ENCODE results near the gene ACOT8.

Gene ACOT8

DNA sequence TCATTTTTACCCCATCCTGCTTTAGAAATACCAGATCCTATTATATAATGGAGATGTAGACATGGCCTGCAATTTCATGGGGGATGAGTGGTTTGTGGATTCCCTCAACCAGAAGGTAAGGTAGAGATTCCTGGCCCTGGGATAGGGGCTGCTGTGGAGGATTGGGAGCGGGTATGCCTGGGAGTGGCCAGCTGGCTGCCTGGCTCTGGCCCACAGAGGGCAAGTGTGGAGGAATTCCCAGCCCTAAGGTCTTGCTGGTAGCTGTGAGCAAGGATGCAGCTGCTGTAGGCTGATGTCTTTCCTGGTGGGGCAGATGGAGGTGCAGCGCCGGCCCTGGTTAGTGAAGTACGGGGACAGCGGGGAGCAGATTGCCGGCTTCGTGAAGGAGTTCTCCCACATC lies 40.5 kb upstream of the ACOT8 start:
- no peak overlapping the region for H3K27ac ChIP-seq (replicated peaks)
- no peak overlapping the region for H3K4me3 ChIP-seq (replicated peaks; ENCODE audit: insufficient read depth, low read length)

DNA sequence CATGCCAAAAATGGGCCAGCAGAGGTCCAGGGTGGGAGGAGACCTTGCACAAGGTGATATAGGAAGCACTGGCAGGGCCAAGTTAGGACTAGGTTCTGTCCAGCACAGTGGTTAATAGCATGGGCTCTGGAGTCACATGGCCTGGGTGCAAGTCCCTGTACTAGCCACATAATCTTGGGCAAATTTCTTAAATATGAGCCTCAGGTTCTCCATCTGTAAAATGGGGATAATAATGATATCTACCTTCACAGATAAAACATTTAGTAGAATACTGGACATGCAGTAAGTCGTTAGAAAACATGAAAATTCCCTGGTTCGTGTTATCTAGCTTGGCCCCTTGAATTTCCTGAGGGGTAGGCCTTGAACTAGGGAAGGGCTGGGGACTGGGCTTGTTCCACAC lies 40.1 kb upstream of the ACOT8 start:
- DNase-seq (ENCODE audit: low read depth in 1 of 2, low spot score in 1 of 2) = no peak
- no peak overlapping the region for H3K4me3 ChIP-seq (replicated peaks; ENCODE audit: insufficient read depth, low read length)
- TF ChIP-seq, protein P1, sequence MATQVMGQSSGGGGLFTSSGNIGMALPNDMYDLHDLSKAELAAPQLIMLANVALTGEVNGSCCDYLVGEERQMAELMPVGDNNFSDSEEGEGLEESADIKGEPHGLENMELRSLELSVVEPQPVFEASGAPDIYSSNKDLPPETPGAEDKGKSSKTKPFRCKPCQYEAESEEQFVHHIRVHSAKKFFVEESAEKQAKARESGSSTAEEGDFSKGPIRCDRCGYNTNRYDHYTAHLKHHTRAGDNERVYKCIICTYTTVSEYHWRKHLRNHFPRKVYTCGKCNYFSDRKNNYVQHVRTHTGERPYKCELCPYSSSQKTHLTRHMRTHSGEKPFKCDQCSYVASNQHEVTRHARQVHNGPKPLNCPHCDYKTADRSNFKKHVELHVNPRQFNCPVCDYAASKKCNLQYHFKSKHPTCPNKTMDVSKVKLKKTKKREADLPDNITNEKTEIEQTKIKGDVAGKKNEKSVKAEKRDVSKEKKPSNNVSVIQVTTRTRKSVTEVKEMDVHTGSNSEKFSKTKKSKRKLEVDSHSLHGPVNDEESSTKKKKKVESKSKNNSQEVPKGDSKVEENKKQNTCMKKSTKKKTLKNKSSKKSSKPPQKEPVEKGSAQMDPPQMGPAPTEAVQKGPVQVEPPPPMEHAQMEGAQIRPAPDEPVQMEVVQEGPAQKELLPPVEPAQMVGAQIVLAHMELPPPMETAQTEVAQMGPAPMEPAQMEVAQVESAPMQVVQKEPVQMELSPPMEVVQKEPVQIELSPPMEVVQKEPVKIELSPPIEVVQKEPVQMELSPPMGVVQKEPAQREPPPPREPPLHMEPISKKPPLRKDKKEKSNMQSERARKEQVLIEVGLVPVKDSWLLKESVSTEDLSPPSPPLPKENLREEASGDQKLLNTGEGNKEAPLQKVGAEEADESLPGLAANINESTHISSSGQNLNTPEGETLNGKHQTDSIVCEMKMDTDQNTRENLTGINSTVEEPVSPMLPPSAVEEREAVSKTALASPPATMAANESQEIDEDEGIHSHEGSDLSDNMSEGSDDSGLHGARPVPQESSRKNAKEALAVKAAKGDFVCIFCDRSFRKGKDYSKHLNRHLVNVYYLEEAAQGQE (IDR thresholded peaks at IDR 0.05; ENCODE audit: insufficient replicate concordance, low read depth) = no peak
- TF ChIP-seq POLR2AphosphoS5 (IDR thresholded peaks at IDR 0.05; ENCODE audit: low read depth) = no peak
- no peak for TF ChIP-seq GABPA (IDR thresholded peaks at IDR 0.05; ENCODE audit: low read depth)
- TF ChIP-seq, protein P2, sequence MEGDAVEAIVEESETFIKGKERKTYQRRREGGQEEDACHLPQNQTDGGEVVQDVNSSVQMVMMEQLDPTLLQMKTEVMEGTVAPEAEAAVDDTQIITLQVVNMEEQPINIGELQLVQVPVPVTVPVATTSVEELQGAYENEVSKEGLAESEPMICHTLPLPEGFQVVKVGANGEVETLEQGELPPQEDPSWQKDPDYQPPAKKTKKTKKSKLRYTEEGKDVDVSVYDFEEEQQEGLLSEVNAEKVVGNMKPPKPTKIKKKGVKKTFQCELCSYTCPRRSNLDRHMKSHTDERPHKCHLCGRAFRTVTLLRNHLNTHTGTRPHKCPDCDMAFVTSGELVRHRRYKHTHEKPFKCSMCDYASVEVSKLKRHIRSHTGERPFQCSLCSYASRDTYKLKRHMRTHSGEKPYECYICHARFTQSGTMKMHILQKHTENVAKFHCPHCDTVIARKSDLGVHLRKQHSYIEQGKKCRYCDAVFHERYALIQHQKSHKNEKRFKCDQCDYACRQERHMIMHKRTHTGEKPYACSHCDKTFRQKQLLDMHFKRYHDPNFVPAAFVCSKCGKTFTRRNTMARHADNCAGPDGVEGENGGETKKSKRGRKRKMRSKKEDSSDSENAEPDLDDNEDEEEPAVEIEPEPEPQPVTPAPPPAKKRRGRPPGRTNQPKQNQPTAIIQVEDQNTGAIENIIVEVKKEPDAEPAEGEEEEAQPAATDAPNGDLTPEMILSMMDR (IDR thresholded peaks at IDR 0.05; ENCODE audit: insufficient read depth, low read length) = no peak
- TF ChIP-seq SPI1 (IDR thresholded peaks at IDR 0.05; ENCODE audit: borderline replicate concordance, low read depth) = no peak
- H3K27me3 ChIP-seq (ENCODE audit: insufficient read depth, poor library complexity, severe bottlenecking) = no peaks in the 10 kb centered on the region
- no peak overlapping the region for H3K27ac ChIP-seq (replicated peaks)

More for the DNA sequence above, 40.5 kb upstream of the ACOT8 start:
- DNase-seq (ENCODE audit: low read depth in 1 of 2, low spot score in 1 of 2) = no peak
- no peaks in the 10 kb centered on the region for H3K27me3 ChIP-seq (ENCODE audit: insufficient read depth, poor library complexity, severe bottlenecking)
- TF ChIP-seq GABPA (IDR thresholded peaks at IDR 0.05; ENCODE audit: low read depth) (no peak), POLR2AphosphoS5 (IDR thresholded peaks at IDR 0.05; ENCODE audit: low read depth) (no peak), SPI1 (IDR thresholded peaks at IDR 0.05; ENCODE audit: borderline replicate concordance, low read depth) (no peak)
- TF ChIP-seq, protein P1 (IDR thresholded peaks at IDR 0.05; ENCODE audit: insufficient replicate concordance, low read depth) = no peak
- TF ChIP-seq, protein P2 (IDR thresholded peaks at IDR 0.05; ENCODE audit: insufficient read depth, low read length) = no peak

DNA sequence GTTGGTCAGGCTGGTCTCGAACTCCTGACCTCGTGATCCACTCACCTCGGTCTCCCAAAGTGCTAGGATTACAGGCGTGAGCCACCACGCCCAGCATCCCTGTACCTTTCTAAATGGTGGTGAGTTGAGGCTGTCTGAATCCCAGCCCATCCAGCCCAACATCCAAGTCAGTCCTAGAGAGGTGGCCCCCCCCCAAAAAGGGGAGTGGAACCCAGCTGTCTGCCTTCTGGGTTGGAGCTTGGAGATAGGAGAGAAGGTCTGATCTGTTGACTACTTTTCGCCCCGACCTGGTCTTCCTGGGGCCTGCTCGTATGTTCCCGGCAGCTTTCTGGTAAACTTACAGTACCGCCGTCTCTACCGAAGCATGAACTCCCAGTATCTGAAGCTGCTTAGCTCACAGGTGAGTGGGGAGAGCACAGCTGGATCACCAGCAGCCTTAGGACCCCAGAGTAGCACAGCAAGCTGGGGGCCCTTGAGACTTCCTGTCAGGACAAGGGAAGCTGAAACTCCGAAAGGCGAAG lies 39.5 kb upstream of the ACOT8 start:
- no peak overlapping the region for H3K27ac ChIP-seq (replicated peaks)
- TF ChIP-seq SPI1 (IDR thresholded peaks at IDR 0.05; ENCODE audit: borderline replicate concordance, low read depth) (no peak), POLR2AphosphoS5 (IDR thresholded peaks at IDR 0.05; ENCODE audit: low read depth) (no peak), GABPA (IDR thresholded peaks at IDR 0.05; ENCODE audit: low read depth) (no peak)
- TF ChIP-seq, protein P2 (IDR thresholded peaks at IDR 0.05; ENCODE audit: insufficient read depth, low read length) = no peak
- TF ChIP-seq, protein P1 (IDR thresholded peaks at IDR 0.05; ENCODE audit: insufficient replicate concordance, low read depth) = no peak
- no peaks in the 10 kb centered on the region for H3K27me3 ChIP-seq (ENCODE audit: insufficient read depth, poor library complexity, severe bottlenecking)
- DNase-seq (ENCODE audit: low read depth in 1 of 2, low spot score in 1 of 2) = no peak
- H3K4me3 ChIP-seq (replicated peaks; ENCODE audit: insufficient read depth, low read length) = no peak overlapping the region

Measured in HL-60 (cell line).